HK-2 (cell line): ENCODE data around the gene AGPAT3.
"Not testable (repeated sequence)": the region's sequence is repeated elsewhere in the genome, so short reads cannot be mapped to it uniquely, and the experiment has no call there.

ENCODE experiments used
- DNase-seq: peaks from one replicate; pipeline ENCODE4 v3.0.0-alpha.2; 2018; ENCODE audit not compliant: unreplicated experiment

The AGPAT3 gene

GRCh38 chr21:43884012-43884860 lies 19.2 kb downstream of the AGPAT3 start:
- peak; percentile 24 for DNase-seq

- DNase-seq = no peak
These were observed 19.9 kb downstream of the AGPAT3 start for GRCh38 chr21:43884861-43885417.

GRCh38 chr21:43885721-43886120 lies 20.7 kb downstream of the AGPAT3 start:
- no peak for DNase-seq

- no peak for DNase-seq
These were observed 21.5 kb downstream of the AGPAT3 start for GRCh38 chr21:43886565-43886964.

GRCh38 chr21:43889069-43889468 lies 24.0 kb downstream of the AGPAT3 start:
- DNase-seq = no peak

- DNase-seq = no peak
These were observed 25.0 kb downstream of the AGPAT3 start for GRCh38 chr21:43890042-43890441.

GRCh38 chr21:43892334-43892733 lies 27.3 kb downstream of the AGPAT3 start:
- DNase-seq = no peak

- no peak for DNase-seq
These were observed 28.0 kb downstream of the AGPAT3 start for GRCh38 chr21:43892984-43893535.

GRCh38 chr21:43893536-43894205 lies 28.6 kb downstream of the AGPAT3 start:
- no peak for DNase-seq

- DNase-seq = no peak
These were observed 29.2 kb downstream of the AGPAT3 start for GRCh38 chr21:43894206-43894577.

- DNase-seq = no peak
These were observed 30.2 kb downstream of the AGPAT3 start for GRCh38 chr21:43895196-43895595.

- DNase-seq = not testable (repeated sequence)
These were observed 31.8 kb downstream of the AGPAT3 start for GRCh38 chr21:43896696-43897299.

- DNase-seq = no peak
These were observed 34.5 kb downstream of the AGPAT3 start for GRCh38 chr21:43899307-43900077.

- DNase-seq = no peak
These were observed 35.0 kb downstream of the AGPAT3 start for GRCh38 chr21:43900078-43900385.

- no peak for DNase-seq
These were observed 35.7 kb downstream of the AGPAT3 start for GRCh38 chr21:43900690-43901089.

- DNase-seq = no peak
These were observed 37.4 kb downstream of the AGPAT3 start for GRCh38 chr21:43902441-43902840.

- DNase-seq = no peak
These were observed 38.5 kb downstream of the AGPAT3 start for GRCh38 chr21:43903451-43904091.

GRCh38 chr21:43904331-43904781 lies 39.3 kb downstream of the AGPAT3 start:
- DNase-seq = no peak

- DNase-seq = no peak
These were observed 40.9 kb downstream of the AGPAT3 start for GRCh38 chr21:43905726-43906455.
